ENCODE measurements around the gene GPD1L. TPM values are rescaled to one million over a fixed set of nuclear protein-coding genes. Genes with fewer than 3 reads are reported as not detected.

Gene GPD1L
- total and polyA plus RNA-seq, 2 donors (not counting 1 experiment from before 2014, with no cell fraction given), result 4.7 to 9.3 TPM

- Histone ChIP-seq H4K20me1 (ENCODE audit: control insufficient read depth, insufficient read depth, low read length, poor library complexity, severe bottlenecking) (no peaks in the 10 kb centered on the region), H3K27ac (ENCODE audit: low read length in 2 of 2) (no peak overlapping the region), H3K4me3 (ENCODE audit: control extremely low read depth in 1 of 5, extremely low read depth in 1 of 5, insufficient read depth in 1 of 5, low read depth in 2 of 5, low read length in 4 of 5) (no peak overlapping the region), H3K27me3 (replicated peaks in 1 of 4; ENCODE audit: control extremely low read depth in 1 of 4, control insufficient read depth in 3 of 4, insufficient read depth in 4 of 4, low read length in 3 of 4) (no peaks in the 10 kb centered on the region), H3K79me2 (ENCODE audit: control insufficient read depth, insufficient read depth, low read length) (peaks cover 5% of the 10 kb centered on the region), H3K9ac (ENCODE audit: low read length) (no peak overlapping the region), H2AFZ (ENCODE audit: insufficient read depth, low read depth, low read length, poor library complexity, severe bottlenecking) (no peak overlapping the region), H3K4me1 (ENCODE audit: control insufficient read depth in 2 of 2, insufficient read depth in 2 of 2, low read length in 2 of 2) (peaks cover 12 to 18% of the 10 kb centered on the region in 2 donors), H3K4me2 (replicated peaks; ENCODE audit: low read depth, low read length, poor library complexity, severe bottlenecking) (no peak overlapping the region), H3K36me3 (replicated peaks in 1 of 2; ENCODE audit: control extremely low read depth in 1 of 2, control insufficient read depth in 1 of 2, extremely low read depth in 1 of 2, insufficient read depth in 2 of 2, low read length in 1 of 2) (no peaks in the 10 kb centered on the region), H3K9me3 (ENCODE audit: control extremely low read depth in 1 of 3, control insufficient read depth in 2 of 3, insufficient read depth in 1 of 3, low read length in 2 of 3) (no peaks in the 10 kb centered on the region)
- ATAC-seq (ENCODE audit: low read depth) (peak; percentile 51), DNase-seq (peak; percentile 78)
- TF ChIP-seq CTCF (IDR thresholded peaks at IDR 0.05), result peak; percentile 83
- no peak for TF ChIP-seq EZH2 (IDR thresholded peaks at IDR 0.05; ENCODE audit: borderline replicate concordance, insufficient read depth, low read depth, low read length, poor library complexity, severe bottlenecking)
- intact Hi-C loops (cut with micrococcal nuclease), result loop anchor here (1.0 to 10.0 kb wide), 7 partner anchors 38 to 594 kb away; partner anchors contain the start of genes GPD1L, OSBPL10 and ZNF860
- no peaks in the 10 kb centered on the region for H3K27me3 Mint-ChIP-seq
- ChIA-PET POLR2A (no interaction called here), CTCF (interaction anchor here (0.6 to 2.9 kb wide), 42 partner anchors 10 to 1374 kb away, joined by 3 to 41 read pairs (median 3); partner anchors contain the start of gene GPD1L)
- peak overlapping the region; percentile 52 for H3K27ac Mint-ChIP-seq
- H3K9me3 Mint-ChIP-seq (ENCODE audit: insufficient read depth), result no peaks in the 10 kb centered on the region
- peaks cover 21% of the 10 kb centered on the region for H3K4me1 Mint-ChIP-seq
- no peak overlapping the region for H3K4me3 Mint-ChIP-seq
- 81% methylated on average over 6 of the region's 11 CpGs for WGBS (ENCODE audit: insufficient coverage)
Observed at GRCh38 chr3:32143849-32144757, 37.7 kb downstream of the GPD1L start.

GRCh38 chr3:32146746-32147211 lies 40.4 kb downstream of the GPD1L start:
- TF ChIP-seq EZH2 (IDR thresholded peaks at IDR 0.05; ENCODE audit: borderline replicate concordance, insufficient read depth, low read depth, low read length, poor library complexity, severe bottlenecking) (no peak), CTCF (IDR thresholded peaks at IDR 0.05) (no peak)
- DNase-seq (peak; percentile 46), ATAC-seq (ENCODE audit: low read depth) (peak; percentile 65)
- H3K4me3 Mint-ChIP-seq, result peak overlapping the region; percentile 44
- Histone ChIP-seq H3K9me3 (ENCODE audit: control extremely low read depth in 1 of 3, control insufficient read depth in 2 of 3, insufficient read depth in 1 of 3, low read length in 2 of 3) (no peaks in the 10 kb centered on the region), H3K27ac (ENCODE audit: low read length in 2 of 2) (peak overlapping the region in 1 of 2 donors; percentile 20), H3K9ac (ENCODE audit: low read length) (peak overlapping the region; percentile 16), H3K27me3 (replicated peaks in 1 of 4; ENCODE audit: control extremely low read depth in 1 of 4, control insufficient read depth in 3 of 4, insufficient read depth in 4 of 4, low read length in 3 of 4) (no peaks in the 10 kb centered on the region), H3K4me2 (replicated peaks; ENCODE audit: low read depth, low read length, poor library complexity, severe bottlenecking) (peak overlapping the region; percentile 47), H3K4me1 (ENCODE audit: control insufficient read depth in 2 of 2, insufficient read depth in 2 of 2, low read length in 2 of 2) (peaks cover 12 to 18% of the 10 kb centered on the region in 2 donors), H2AFZ (ENCODE audit: insufficient read depth, low read depth, low read length, poor library complexity, severe bottlenecking) (peak overlapping the region; percentile 63), H3K79me2 (ENCODE audit: control insufficient read depth, insufficient read depth, low read length) (peaks cover 5% of the 10 kb centered on the region), H3K36me3 (replicated peaks in 1 of 2; ENCODE audit: control extremely low read depth in 1 of 2, control insufficient read depth in 1 of 2, extremely low read depth in 1 of 2, insufficient read depth in 2 of 2, low read length in 1 of 2) (peaks cover 0 to 5% of the 10 kb centered on the region in 2 experiments), H4K20me1 (ENCODE audit: control insufficient read depth, insufficient read depth, low read length, poor library complexity, severe bottlenecking) (no peaks in the 10 kb centered on the region), H3K4me3 (ENCODE audit: control extremely low read depth in 1 of 5, extremely low read depth in 1 of 5, insufficient read depth in 1 of 5, low read depth in 2 of 5, low read length in 4 of 5) (no peak overlapping the region)
- H3K27me3 Mint-ChIP-seq, result no peaks in the 10 kb centered on the region
- no peaks in the 10 kb centered on the region for H3K9me3 Mint-ChIP-seq (ENCODE audit: insufficient read depth)
- intact Hi-C loops (cut with micrococcal nuclease), result loop anchor here (10.0 kb wide), 1 partner anchor 162 kb away; the partner anchor contains the start of genes OSBPL10 and ZNF860
- peak overlapping the region; percentile 78 for H3K27ac Mint-ChIP-seq
- ChIA-PET CTCF (no interaction called here), POLR2A (no interaction called here)
- H3K4me1 Mint-ChIP-seq, result peaks cover 20% of the 10 kb centered on the region
- WGBS (ENCODE audit: insufficient coverage), result 0% methylated on average over 3 of the region's 3 CpGs
